GM19372 (cell line): ENCODE data around the gene FNDC1.
"Not testable (repeated sequence)": the region's sequence is repeated elsewhere in the genome, so short reads cannot be mapped to it uniquely, and the experiment has no call there.

ENCODE experiments used
- ATAC-seq: cut with Tn5 transposase; IDR thresholded peaks from one replicate; pipeline ENCODE4 v1.9.1; 2021; ENCODE audit warnings: mild to moderate bottlenecking, low read depth, moderate library complexity; ENCODE audit not compliant: unreplicated experiment

FNDC1 gene

GRCh38 chr6:159252955-159253508, 83.8 kb downstream of the FNDC1 start:
- ATAC-seq: no peak

- no peak for ATAC-seq
Measured at GRCh38 chr6:159254186-159254585, 85.0 kb downstream of the FNDC1 start.

- no peak for ATAC-seq
Measured at GRCh38 chr6:159255434-159255951, 86.3 kb downstream of the FNDC1 start.

GRCh38 chr6:159256128-159256527, 86.9 kb downstream of the FNDC1 start:
- no peak for ATAC-seq

GRCh38 chr6:159257846-159258245, 88.6 kb downstream of the FNDC1 start:
- no peak for ATAC-seq

DNA sequence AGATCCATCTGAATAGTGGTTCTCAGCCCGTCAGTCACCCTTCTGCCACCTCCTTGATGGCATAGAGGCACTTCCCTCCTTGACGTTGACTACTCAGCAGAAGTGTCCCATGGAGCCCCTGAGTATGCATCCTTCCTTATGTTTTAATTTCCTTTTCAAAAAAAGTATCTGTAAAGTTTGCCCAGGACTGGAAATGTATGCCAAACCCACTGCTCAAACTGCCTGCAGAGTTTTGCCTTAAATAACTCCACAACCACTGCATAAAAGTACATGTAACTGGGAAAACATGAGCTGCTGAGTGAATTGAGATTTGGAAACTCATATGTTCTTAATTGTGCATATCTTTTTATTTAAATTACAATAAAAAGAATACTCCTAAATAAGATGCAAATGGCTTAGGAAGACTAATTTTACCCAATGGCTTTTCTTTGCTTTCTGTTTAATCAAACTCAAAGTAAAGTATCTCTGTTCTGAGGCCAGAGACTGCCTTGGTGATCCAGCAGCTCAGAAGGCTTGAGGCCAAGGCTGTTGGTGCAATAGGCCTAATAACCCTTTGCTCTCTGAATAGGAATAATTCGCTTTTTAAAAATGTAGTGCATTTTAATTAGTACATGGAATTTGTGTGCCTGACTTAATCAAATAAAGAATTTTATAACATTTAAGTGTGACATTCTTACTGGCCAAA, 90.4 kb downstream of the FNDC1 start:
- ATAC-seq: no peak

- no peak for ATAC-seq
Measured at GRCh38 chr6:159260208-159260607, 91.0 kb downstream of the FNDC1 start.

GRCh38 chr6:159261995-159262394, 92.8 kb downstream of the FNDC1 start:
- no peak for ATAC-seq

GRCh38 chr6:159262586-159262985, 93.4 kb downstream of the FNDC1 start:
- ATAC-seq: no peak

DNA sequence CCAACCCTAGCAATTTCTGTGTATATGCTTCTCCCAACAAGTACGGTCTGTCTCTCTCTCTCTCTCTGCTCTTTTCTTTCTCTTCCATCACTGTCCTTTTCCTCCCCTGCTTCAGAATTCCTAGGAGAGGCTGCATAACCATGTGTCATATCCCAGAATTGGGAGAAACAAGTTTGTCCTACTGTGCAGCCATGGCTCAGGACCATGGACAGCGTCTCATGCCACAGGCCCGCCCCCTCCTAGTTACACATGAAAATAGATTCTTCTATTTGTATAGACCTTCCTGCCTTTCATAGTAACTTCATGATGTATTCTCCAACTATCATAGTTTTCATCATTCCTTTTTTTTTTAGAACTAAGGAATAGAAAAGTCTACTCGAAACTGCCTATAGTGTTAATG, 98.0 kb downstream of the FNDC1 start:
- no peak for ATAC-seq

GRCh38 chr6:159268511-159268910, 99.3 kb downstream of the FNDC1 start:
- ATAC-seq: no peak

- ATAC-seq: no peak
Measured at GRCh38 chr6:159271257-159271656, 102.1 kb downstream of the FNDC1 start.

GRCh38 chr6:159278626-159279025, 109.4 kb downstream of the FNDC1 start:
- no peak for ATAC-seq

GRCh38 chr6:159279790-159280277, 110.6 kb downstream of the FNDC1 start:
- no peak for ATAC-seq

DNA sequence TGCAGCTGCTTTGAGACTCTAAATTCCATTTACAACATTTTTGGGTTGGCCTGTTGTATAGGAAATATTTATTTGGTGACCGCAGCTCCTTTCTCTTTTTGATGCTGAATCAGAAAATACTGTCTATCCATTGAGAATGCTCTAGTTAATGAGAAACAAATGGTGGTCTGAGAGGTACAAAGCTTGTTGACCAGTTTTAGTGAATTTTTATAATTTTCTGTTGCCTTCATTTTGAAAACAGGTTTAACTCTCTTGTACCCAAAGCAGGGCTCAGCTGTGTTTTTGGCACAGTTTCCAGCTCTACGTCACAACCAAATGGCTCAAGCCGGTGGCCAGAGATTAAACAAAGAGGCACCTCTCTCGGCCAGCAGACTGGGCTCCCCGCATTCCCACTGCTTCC, 113.2 kb downstream of the FNDC1 start:
- ATAC-seq: no peak

DNA sequence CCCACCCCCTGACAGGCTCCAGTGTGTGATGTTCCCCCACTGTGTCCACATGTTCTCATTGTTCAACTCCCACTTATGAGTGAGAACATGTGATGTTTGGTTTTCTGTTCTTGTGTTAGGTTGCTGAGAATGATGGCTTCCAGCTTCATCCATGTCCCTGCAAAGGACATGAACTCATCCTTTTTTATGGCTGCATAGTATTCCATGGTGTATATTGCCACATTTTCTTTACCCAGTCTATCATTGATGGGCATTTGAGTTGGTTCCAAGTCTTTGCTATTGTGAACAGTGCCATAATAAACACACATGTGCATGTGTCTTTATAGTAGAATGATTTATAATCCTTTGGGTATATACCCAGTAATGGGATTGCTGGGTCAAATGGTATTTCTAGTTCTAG, 115.5 kb downstream of the FNDC1 start:
- not testable (repeated sequence) for ATAC-seq

- ATAC-seq: no peak
Measured at GRCh38 chr6:159298840-159299239, 129.6 kb downstream of the FNDC1 start.

DNA sequence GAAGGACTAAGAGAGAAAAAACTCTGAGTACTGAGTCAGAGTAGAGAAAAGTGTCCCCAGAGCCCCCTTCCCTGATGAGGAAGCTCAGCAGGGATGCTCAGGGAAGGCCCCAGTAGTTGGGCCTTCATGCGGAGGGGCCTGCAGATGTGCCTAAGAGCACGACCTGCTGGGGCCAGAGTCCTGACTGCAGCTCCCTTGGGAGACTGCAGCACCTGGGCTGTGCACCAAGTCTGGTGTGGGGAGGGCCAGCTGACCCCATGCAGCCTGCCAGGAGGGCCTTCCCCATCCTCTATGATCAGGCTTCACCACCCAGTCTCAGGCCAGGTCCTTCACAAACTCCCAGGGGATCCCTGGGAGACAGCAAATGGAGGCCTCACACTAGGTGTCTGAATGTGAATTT, 130.4 kb downstream of the FNDC1 start:
- no peak for ATAC-seq

GRCh38 chr6:159301277-159301676, 132.1 kb downstream of the FNDC1 start:
- ATAC-seq: no peak

GRCh38 chr6:159301810-159302593, 132.8 kb downstream of the FNDC1 start:
- no peak for ATAC-seq

GRCh38 chr6:159302594-159302992, 133.4 kb downstream of the FNDC1 start:
- ATAC-seq: no peak
